Progenitor cell of endocrine pancreas (in vitro differentiated cells): ENCODE results near the gene AMMECR1. TPM values are rescaled to one million over a fixed set of nuclear protein-coding genes. Genes with fewer than 3 reads are reported as not detected.

ENCODE experiments used
- DNase-seq: peaks from one replicate; pipeline ENCODE4 v3.0.0; 2021; ENCODE audit warnings: low spot score; ENCODE audit not compliant: unreplicated experiment
- H3K27ac Mint-ChIP-seq: 2 replicates; pipeline ENCODE4 v1.8.0; 2021; ENCODE audit warnings: mild to moderate bottlenecking, moderate library complexity, mixed read lengths
- H3K27me3 Mint-ChIP-seq: 2 replicates; pipeline ENCODE4 v1.8.0; 2021; ENCODE audit warnings: mixed read lengths
- H3K36me3 Mint-ChIP-seq: 2 replicates; pipeline ENCODE4 v1.8.0; 2022; ENCODE audit warnings: mixed read lengths; ENCODE audit not compliant: insufficient read depth
- H3K4me1 Mint-ChIP-seq: 2 replicates; pipeline ENCODE4 v1.8.0; 2021; ENCODE audit warnings: low read depth, mixed read lengths
- H3K4me3 Mint-ChIP-seq: 2 replicates; pipeline ENCODE4 v1.8.0; 2021; ENCODE audit warnings: low read depth, mild to moderate bottlenecking, moderate library complexity, mixed read lengths
- H3K9me3 Mint-ChIP-seq: 2 replicates; pipeline ENCODE4 v1.8.0; 2021; ENCODE audit warnings: low read depth, mixed read lengths
- CTCF ChIP-seq: fragments of 200-600 bp; sonication (generic); IDR thresholded peaks from one replicate; pipeline ENCODE4 v1.5.0; 2021; ENCODE audit warnings: antibody characterized with exemption, mild to moderate bottlenecking; ENCODE audit not compliant: unreplicated experiment
- total RNA-seq: library from RNA; stranded (reverse); gene quantifications from 2 replicates; pipeline ENCODE4 v1.2.1, GENCODE V29; 2021

AMMECR1 gene
- total RNA-seq, 1 donor from 2014 or later = 27.8 TPM

- DNase-seq = no peak
- Mint-ChIP-seq H3K27ac (no peak overlapping the region), H3K9me3 (no peaks in the 10 kb centered on the region), H3K36me3 (peaks cover 1% of the 10 kb centered on the region), H3K4me3 (no peak overlapping the region), H3K27me3 (no peaks in the 10 kb centered on the region), H3K4me1 (no peaks in the 10 kb centered on the region)
- TF ChIP-seq CTCF = no peak
Observed at GRCh38 chrX:110222497-110223257, 95.2 kb downstream of the AMMECR1 start.

GRCh38 chrX:110219920-110220319 is 98.0 kb downstream of the AMMECR1 start:
- peaks cover 1% of the 10 kb centered on the region for H3K36me3 Mint-ChIP-seq
- no peak for DNase-seq

GRCh38 chrX:110218591-110218990 is 99.3 kb downstream of the AMMECR1 start:
- no peak overlapping the region for H3K27ac Mint-ChIP-seq
- H3K9me3 Mint-ChIP-seq = no peaks in the 10 kb centered on the region
- H3K4me1 Mint-ChIP-seq = peaks cover 16% of the 10 kb centered on the region
- DNase-seq = no peak
- TF ChIP-seq CTCF = no peak
- no peaks in the 10 kb centered on the region for H3K27me3 Mint-ChIP-seq
- no peak overlapping the region for H3K4me3 Mint-ChIP-seq
- peaks cover 5% of the 10 kb centered on the region for H3K36me3 Mint-ChIP-seq

More at GRCh38 chrX:110219920-110220319, 98.0 kb downstream of the AMMECR1 start:
- H3K27ac Mint-ChIP-seq = no peak overlapping the region
- no peak overlapping the region for H3K4me3 Mint-ChIP-seq
- no peaks in the 10 kb centered on the region for H3K9me3 Mint-ChIP-seq
- H3K4me1 Mint-ChIP-seq = peaks cover 16% of the 10 kb centered on the region
- no peaks in the 10 kb centered on the region for H3K27me3 Mint-ChIP-seq
- no peak for TF ChIP-seq CTCF

GRCh38 chrX:110216027-110216426 is 101.9 kb downstream of the AMMECR1 start:
- Mint-ChIP-seq H3K9me3 (no peaks in the 10 kb centered on the region), H3K4me3 (no peak overlapping the region), H3K4me1 (peaks cover 21% of the 10 kb centered on the region), H3K36me3 (peaks cover 5% of the 10 kb centered on the region), H3K27me3 (no peaks in the 10 kb centered on the region), H3K27ac (peak overlapping the region; percentile 65)
- no peak for DNase-seq
- TF ChIP-seq CTCF = no peak

GRCh38 chrX:110215411-110215810 is 102.5 kb downstream of the AMMECR1 start:
- H3K4me1 Mint-ChIP-seq = peaks cover 25% of the 10 kb centered on the region
- H3K27me3 Mint-ChIP-seq = no peaks in the 10 kb centered on the region
- TF ChIP-seq CTCF = no peak
- H3K4me3 Mint-ChIP-seq = no peak overlapping the region
- peaks cover 5% of the 10 kb centered on the region for H3K36me3 Mint-ChIP-seq
- H3K27ac Mint-ChIP-seq = peak overlapping the region; percentile 65
- no peak for DNase-seq
- no peaks in the 10 kb centered on the region for H3K9me3 Mint-ChIP-seq
